Upper lobe of left lung (tissue), 4 donors: ENCODE measurements around the gene IMPACT.

ENCODE experiments used
- POLR2A ChIP-seq, 4 donors: fragments of 450-650 bp; IDR thresholded peaks; one replicate each; pipeline ENCODE4 v1.5.1; 2016 to 2017; ENCODE audit warnings: antibody characterized with exemption in 4 of 4, mild to moderate bottlenecking in 2 of 4
- POLR2AphosphoS5 ChIP-seq, 2 donors: sonication (generic); formaldehyde crosslinking; IDR thresholded peaks; one replicate each; pipeline ENCODE4 v1.5.1; 2017; ENCODE audit warnings: antibody characterized with exemption in 2 of 2
- TF ChIP-seq, protein P1 (sequence below), 6 experiments: fragments of 450-650 bp in 4 of 6; fragments of 200-600 bp in 2 of 6; sonication (generic) in 2 of 6; IDR thresholded peaks; one replicate each; pipeline ENCODE4 v1.5.1; 2016 to 2019; ENCODE audit warnings: antibody characterized with exemption in 6 of 6

DNA sequence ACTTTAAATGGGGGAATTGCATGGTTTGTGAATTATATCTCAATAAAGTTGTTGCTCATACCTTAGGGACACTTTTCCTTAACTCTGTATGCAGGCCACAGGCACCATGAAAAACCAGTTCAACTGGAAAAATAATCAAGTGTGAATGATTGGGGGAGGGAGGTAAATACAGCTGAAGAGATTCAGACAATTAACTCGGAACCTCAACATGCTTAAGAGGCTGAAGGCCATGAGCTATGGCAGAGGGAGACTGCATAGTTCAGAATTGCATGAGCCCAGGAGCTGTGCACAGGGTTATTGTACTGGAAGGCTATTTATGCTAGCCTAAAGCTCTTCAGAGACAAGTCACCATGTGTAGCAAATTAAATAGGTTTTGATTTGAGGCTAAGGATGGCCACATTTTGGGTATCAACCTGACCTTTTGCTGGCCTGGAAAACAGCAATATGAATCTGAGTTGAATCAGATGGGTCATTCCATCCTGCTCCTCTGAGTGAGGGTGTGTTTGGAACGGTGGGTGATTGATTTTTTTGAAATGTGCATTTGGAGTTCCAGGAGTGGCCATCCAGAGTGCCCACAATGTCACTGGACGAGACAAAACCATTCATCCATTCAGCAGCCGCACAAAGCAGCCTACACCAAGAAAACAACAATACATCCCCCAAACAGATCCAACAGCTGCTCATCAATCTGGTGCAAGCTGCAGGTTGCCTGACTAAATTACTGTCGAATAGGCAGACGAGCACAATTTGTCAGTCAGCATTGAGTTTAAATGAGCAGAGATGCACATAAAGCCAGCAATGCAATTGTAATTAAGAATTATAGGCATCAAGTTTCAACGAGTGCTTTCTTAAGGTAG lies 76.4 kb downstream of the IMPACT start:
- TF ChIP-seq, protein P1, sequence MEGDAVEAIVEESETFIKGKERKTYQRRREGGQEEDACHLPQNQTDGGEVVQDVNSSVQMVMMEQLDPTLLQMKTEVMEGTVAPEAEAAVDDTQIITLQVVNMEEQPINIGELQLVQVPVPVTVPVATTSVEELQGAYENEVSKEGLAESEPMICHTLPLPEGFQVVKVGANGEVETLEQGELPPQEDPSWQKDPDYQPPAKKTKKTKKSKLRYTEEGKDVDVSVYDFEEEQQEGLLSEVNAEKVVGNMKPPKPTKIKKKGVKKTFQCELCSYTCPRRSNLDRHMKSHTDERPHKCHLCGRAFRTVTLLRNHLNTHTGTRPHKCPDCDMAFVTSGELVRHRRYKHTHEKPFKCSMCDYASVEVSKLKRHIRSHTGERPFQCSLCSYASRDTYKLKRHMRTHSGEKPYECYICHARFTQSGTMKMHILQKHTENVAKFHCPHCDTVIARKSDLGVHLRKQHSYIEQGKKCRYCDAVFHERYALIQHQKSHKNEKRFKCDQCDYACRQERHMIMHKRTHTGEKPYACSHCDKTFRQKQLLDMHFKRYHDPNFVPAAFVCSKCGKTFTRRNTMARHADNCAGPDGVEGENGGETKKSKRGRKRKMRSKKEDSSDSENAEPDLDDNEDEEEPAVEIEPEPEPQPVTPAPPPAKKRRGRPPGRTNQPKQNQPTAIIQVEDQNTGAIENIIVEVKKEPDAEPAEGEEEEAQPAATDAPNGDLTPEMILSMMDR (IDR thresholded peaks at IDR 0.05), result no peak
- TF ChIP-seq POLR2AphosphoS5 (IDR thresholded peaks at IDR 0.05), result no peak
- no peak for TF ChIP-seq POLR2A (IDR thresholded peaks at IDR 0.05)
